ENCODE data around the gene CCND1.

Gene CCND1

GRCh38 chr11:69697861-69698260 is 56.9 kb downstream of the CCND1 start:
- Histone ChIP-seq H3K9me3 (ENCODE audit: control extremely low read depth in 1 of 5, control insufficient read depth in 4 of 5, insufficient read depth in 2 of 5, low read depth in 1 of 5, low read length in 4 of 5) (peaks cover 0 to 3% (median 0%) of the 10 kb centered on the region in 5 experiments), H3K27me3 (replicated peaks in 2 of 5; ENCODE audit: control insufficient read depth in 4 of 5, insufficient read depth in 5 of 5, low read length in 4 of 5) (peaks cover 6 to 86% (median 30%) of the 10 kb centered on the region in 5 experiments), H3K27ac (ENCODE audit: insufficient read depth in 1 of 2, low read depth in 1 of 2, low read length in 2 of 2, poor library complexity in 1 of 2, severe bottlenecking in 2 of 2) (no peak overlapping the region), H3K36me3 (ENCODE audit: control insufficient read depth in 4 of 4, insufficient read depth in 4 of 4, low read length in 3 of 4) (no peaks in the 10 kb centered on the region), H3K4me3 (ENCODE audit: control insufficient read depth in 1 of 7, extremely low read depth in 1 of 7, insufficient read depth in 4 of 7, low read depth in 2 of 7, low read length in 6 of 7) (no peak overlapping the region), H3K4me1 (ENCODE audit: control extremely low read depth in 1 of 4, control insufficient read depth in 4 of 4, insufficient read depth in 4 of 4, low read length in 3 of 4) (peaks cover 0 to 5% (median 0%) of the 10 kb centered on the region in 4 experiments)
- no peak for DNase-seq
- WGBS (ENCODE audit: insufficient coverage), result 96% methylated on average over 4 of the region's 10 CpGs
- POLR2A ChIA-PET, result no interaction called here
- CTCF ChIA-PET, result interaction anchor here (1.6 kb wide), 1 partner anchor 9 kb away, joined by 6 read pairs; no protein-coding TSS in a partner anchor

DNA sequence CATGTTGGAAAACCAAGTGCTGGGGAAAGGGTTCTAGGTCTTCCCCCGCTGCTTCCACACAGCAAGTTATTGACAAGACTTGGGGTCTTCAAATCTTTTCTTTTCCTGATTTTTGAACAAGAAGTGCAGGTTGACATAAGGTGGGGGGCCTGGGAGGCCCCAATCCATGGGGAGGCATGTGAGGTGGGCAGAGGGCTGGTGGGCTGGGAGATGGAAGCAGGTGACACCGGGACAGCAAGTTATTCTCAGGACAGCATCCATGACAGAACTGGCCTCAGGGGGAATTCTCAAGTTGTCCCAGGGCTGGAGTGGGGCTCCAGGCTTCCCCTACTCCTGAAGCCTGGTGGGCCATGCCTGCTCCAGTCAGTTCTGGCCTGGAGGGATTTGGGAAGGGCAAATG is 57.4 kb downstream of the CCND1 start:
- Histone ChIP-seq H3K27me3 (replicated peaks in 2 of 5; ENCODE audit: control insufficient read depth in 4 of 5, insufficient read depth in 5 of 5, low read length in 4 of 5) (peaks cover 6 to 88% (median 31%) of the 10 kb centered on the region in 5 experiments), H3K4me3 (ENCODE audit: control insufficient read depth in 1 of 7, extremely low read depth in 1 of 7, insufficient read depth in 4 of 7, low read depth in 2 of 7, low read length in 6 of 7) (no peak overlapping the region), H3K27ac (ENCODE audit: insufficient read depth in 1 of 2, low read depth in 1 of 2, low read length in 2 of 2, poor library complexity in 1 of 2, severe bottlenecking in 2 of 2) (no peak overlapping the region), H3K4me1 (ENCODE audit: control extremely low read depth in 1 of 4, control insufficient read depth in 4 of 4, insufficient read depth in 4 of 4, low read length in 3 of 4) (peaks cover 0 to 6% (median 2%) of the 10 kb centered on the region in 4 experiments), H3K9me3 (ENCODE audit: control extremely low read depth in 1 of 5, control insufficient read depth in 4 of 5, insufficient read depth in 2 of 5, low read depth in 1 of 5, low read length in 4 of 5) (no peaks in the 10 kb centered on the region), H3K36me3 (ENCODE audit: control insufficient read depth in 4 of 4, insufficient read depth in 4 of 4, low read length in 3 of 4) (no peaks in the 10 kb centered on the region)
- DNase-seq, result no peak
- 90% methylated on average over 2 of the region's 2 CpGs for WGBS (ENCODE audit: insufficient coverage)
- ChIA-PET POLR2A (no interaction called here), CTCF (no interaction called here)

GRCh38 chr11:69699213-69699612 is 58.3 kb downstream of the CCND1 start:
- 89% methylated on average over 13 of the region's 13 CpGs for WGBS (ENCODE audit: insufficient coverage)
- H3K9me3 ChIP-seq (ENCODE audit: control extremely low read depth in 1 of 5, control insufficient read depth in 4 of 5, insufficient read depth in 2 of 5, low read depth in 1 of 5, low read length in 4 of 5), result no peaks in the 10 kb centered on the region
- H3K4me3 ChIP-seq (ENCODE audit: control insufficient read depth in 1 of 7, extremely low read depth in 1 of 7, insufficient read depth in 4 of 7, low read depth in 2 of 7, low read length in 6 of 7), result no peak overlapping the region
- POLR2A ChIA-PET, result interaction anchor here (0.6 kb wide), 1 partner anchor 582 kb away, joined by 4 read pairs; no protein-coding TSS in a partner anchor
- H3K4me1 ChIP-seq (ENCODE audit: control extremely low read depth in 1 of 4, control insufficient read depth in 4 of 4, insufficient read depth in 4 of 4, low read length in 3 of 4), result peaks cover 0 to 12% (median 5%) of the 10 kb centered on the region in 4 experiments
- peaks cover 3 to 92% (median 34%) of the 10 kb centered on the region in 5 experiments for H3K27me3 ChIP-seq (replicated peaks in 2 of 5; ENCODE audit: control insufficient read depth in 4 of 5, insufficient read depth in 5 of 5, low read length in 4 of 5)
- H3K27ac ChIP-seq (ENCODE audit: insufficient read depth in 1 of 2, low read depth in 1 of 2, low read length in 2 of 2, poor library complexity in 1 of 2, severe bottlenecking in 2 of 2), result no peak overlapping the region
- H3K36me3 ChIP-seq (ENCODE audit: control insufficient read depth in 4 of 4, insufficient read depth in 4 of 4, low read length in 3 of 4), result no peaks in the 10 kb centered on the region
- CTCF ChIA-PET, result no interaction called here
- DNase-seq, result no peak

GRCh38 chr11:69700278-69701140 is 59.6 kb downstream of the CCND1 start:
- ChIA-PET POLR2A (interaction anchor here (0.6 kb wide), 1 partner anchor 583 kb away, joined by 3 read pairs; no protein-coding TSS in a partner anchor), CTCF (no interaction called here)
- peaks cover 0 to 21% (median 10%) of the 10 kb centered on the region in 4 experiments for H3K4me1 ChIP-seq (ENCODE audit: control extremely low read depth in 1 of 4, control insufficient read depth in 4 of 4, insufficient read depth in 4 of 4, low read length in 3 of 4)
- H3K36me3 ChIP-seq (ENCODE audit: control insufficient read depth in 4 of 4, insufficient read depth in 4 of 4, low read length in 3 of 4), result no peaks in the 10 kb centered on the region
- H3K27ac ChIP-seq (ENCODE audit: insufficient read depth in 1 of 2, low read depth in 1 of 2, low read length in 2 of 2, poor library complexity in 1 of 2, severe bottlenecking in 2 of 2), result no peak overlapping the region
- no peaks in the 10 kb centered on the region for H3K9me3 ChIP-seq (ENCODE audit: control extremely low read depth in 1 of 5, control insufficient read depth in 4 of 5, insufficient read depth in 2 of 5, low read depth in 1 of 5, low read length in 4 of 5)
- 24% methylated on average over 16 of the region's 20 CpGs for WGBS (ENCODE audit: insufficient coverage)
- H3K4me3 ChIP-seq (ENCODE audit: control insufficient read depth in 1 of 7, extremely low read depth in 1 of 7, insufficient read depth in 4 of 7, low read depth in 2 of 7, low read length in 6 of 7), result no peak overlapping the region
- H3K27me3 ChIP-seq (replicated peaks in 2 of 5; ENCODE audit: control insufficient read depth in 4 of 5, insufficient read depth in 5 of 5, low read length in 4 of 5), result peaks cover 3 to 93% (median 47%) of the 10 kb centered on the region in 5 experiments
- no peak for DNase-seq

- CTCF ChIA-PET, result no interaction called here
- no peaks in the 10 kb centered on the region for H3K9me3 ChIP-seq (ENCODE audit: control extremely low read depth in 1 of 5, control insufficient read depth in 4 of 5, insufficient read depth in 2 of 5, low read depth in 1 of 5, low read length in 4 of 5)
- peaks cover 3 to 98% (median 58%) of the 10 kb centered on the region in 5 experiments for H3K27me3 ChIP-seq (replicated peaks in 2 of 5; ENCODE audit: control insufficient read depth in 4 of 5, insufficient read depth in 5 of 5, low read length in 4 of 5)
- no peak overlapping the region for H3K4me3 ChIP-seq (ENCODE audit: control insufficient read depth in 1 of 7, extremely low read depth in 1 of 7, insufficient read depth in 4 of 7, low read depth in 2 of 7, low read length in 6 of 7)
- peaks cover 0 to 21% (median 10%) of the 10 kb centered on the region in 4 experiments for H3K4me1 ChIP-seq (ENCODE audit: control extremely low read depth in 1 of 4, control insufficient read depth in 4 of 4, insufficient read depth in 4 of 4, low read length in 3 of 4)
- no peak overlapping the region for H3K27ac ChIP-seq (ENCODE audit: insufficient read depth in 1 of 2, low read depth in 1 of 2, low read length in 2 of 2, poor library complexity in 1 of 2, severe bottlenecking in 2 of 2)
- no peaks in the 10 kb centered on the region for H3K36me3 ChIP-seq (ENCODE audit: control insufficient read depth in 4 of 4, insufficient read depth in 4 of 4, low read length in 3 of 4)
- DNase-seq, result no peak
- POLR2A ChIA-PET, result no interaction called here
- WGBS (ENCODE audit: insufficient coverage), result 1% methylated on average over 22 of the region's 35 CpGs
Measured at GRCh38 chr11:69702239-69702691, 61.3 kb downstream of the CCND1 start.

GRCh38 chr11:69702769-69703452 is 62.0 kb downstream of the CCND1 start:
- H3K27ac ChIP-seq (ENCODE audit: insufficient read depth in 1 of 2, low read depth in 1 of 2, low read length in 2 of 2, poor library complexity in 1 of 2, severe bottlenecking in 2 of 2), result no peak overlapping the region
- no peaks in the 10 kb centered on the region for H3K36me3 ChIP-seq (ENCODE audit: control insufficient read depth in 4 of 4, insufficient read depth in 4 of 4, low read length in 3 of 4)
- no peaks in the 10 kb centered on the region for H3K9me3 ChIP-seq (ENCODE audit: control extremely low read depth in 1 of 5, control insufficient read depth in 4 of 5, insufficient read depth in 2 of 5, low read depth in 1 of 5, low read length in 4 of 5)
- WGBS (ENCODE audit: insufficient coverage), result 3% methylated on average over 44 of the region's 45 CpGs
- H3K4me3 ChIP-seq (ENCODE audit: control insufficient read depth in 1 of 7, extremely low read depth in 1 of 7, insufficient read depth in 4 of 7, low read depth in 2 of 7, low read length in 6 of 7), result no peak overlapping the region
- ChIA-PET CTCF (no interaction called here), POLR2A (no interaction called here)
- peak in 1 of 3 donors; percentile 21 for DNase-seq
- peaks cover 0 to 21% (median 10%) of the 10 kb centered on the region in 4 experiments for H3K4me1 ChIP-seq (ENCODE audit: control extremely low read depth in 1 of 4, control insufficient read depth in 4 of 4, insufficient read depth in 4 of 4, low read length in 3 of 4)
- peaks cover 3 to 96% (median 57%) of the 10 kb centered on the region in 5 experiments for H3K27me3 ChIP-seq (replicated peaks in 2 of 5; ENCODE audit: control insufficient read depth in 4 of 5, insufficient read depth in 5 of 5, low read length in 4 of 5)

- CTCF ChIA-PET, result no interaction called here
- POLR2A ChIA-PET, result no interaction called here
Measured at GRCh38 chr11:69703453-69703767, 62.5 kb downstream of the CCND1 start.

More at GRCh38 chr11:69703453-69703767, 62.5 kb downstream of the CCND1 start:
- H3K27ac ChIP-seq (ENCODE audit: insufficient read depth in 1 of 2, low read depth in 1 of 2, low read length in 2 of 2, poor library complexity in 1 of 2, severe bottlenecking in 2 of 2), result no peak overlapping the region
- no peaks in the 10 kb centered on the region for H3K9me3 ChIP-seq (ENCODE audit: control extremely low read depth in 1 of 5, control insufficient read depth in 4 of 5, insufficient read depth in 2 of 5, low read depth in 1 of 5, low read length in 4 of 5)
- peaks cover 3 to 94% (median 57%) of the 10 kb centered on the region in 5 experiments for H3K27me3 ChIP-seq (replicated peaks in 2 of 5; ENCODE audit: control insufficient read depth in 4 of 5, insufficient read depth in 5 of 5, low read length in 4 of 5)
- peak in 1 of 3 donors; percentile 15 for DNase-seq
- H3K4me3 ChIP-seq (ENCODE audit: control insufficient read depth in 1 of 7, extremely low read depth in 1 of 7, insufficient read depth in 4 of 7, low read depth in 2 of 7, low read length in 6 of 7), result no peak overlapping the region
- H3K36me3 ChIP-seq (ENCODE audit: control insufficient read depth in 4 of 4, insufficient read depth in 4 of 4, low read length in 3 of 4), result no peaks in the 10 kb centered on the region
- H3K4me1 ChIP-seq (ENCODE audit: control extremely low read depth in 1 of 4, control insufficient read depth in 4 of 4, insufficient read depth in 4 of 4, low read length in 3 of 4), result peaks cover 0 to 21% (median 10%) of the 10 kb centered on the region in 4 experiments
- 2% methylated on average over 22 of the region's 34 CpGs for WGBS (ENCODE audit: insufficient coverage)

Measured in common myeloid progenitor, CD34-positive (primary cell).